K562 (cell line): Measurements from ENCODE around the gene PHF24. TPM values are rescaled to one million over a fixed set of nuclear protein-coding genes. Genes with fewer than 3 reads are reported as not detected.
A peak's percentile ranks its signal among the peaks of the same experiment; 100 is the strongest.

Experiments
- ATAC-seq: fragments of 200-7000 bp; cut with Tn5 transposase; 3 replicates; pipeline ENCODE4 v1.9.1; 2020; ENCODE audit warnings: moderate library complexity
- BruUV-seq: library from RNA; stranded (reverse); fragments of 400-500 nt; replicated peaks from 2 replicates; lab custom pipeline; 2021; lab: Mats Ljungman, UMichigan
- CTCF ChIA-PET: fragments of 300-600 bp; formaldehyde crosslinking; extraction: SDS; loops from one replicate; lab custom pipeline; 2021; ENCODE audit warnings: low intra/inter-chr PET ratio; lab: Yijun Ruan, JAX
- POLR2A ChIA-PET: fragments of 300-600, 350-650 bp; sonication (Branson Sonifier 250); formaldehyde crosslinking; extraction: SDS; loops from one replicate; lab custom pipeline; 2021; ENCODE audit warnings: antibody characterized with exemption, inconsistent platforms; lab: Yijun Ruan, JAX
- DNase-seq, 4 experiments: peaks; one replicate each; pipeline versions ENCODE4 v3.0.0 to v3.0.0-alpha.2; 2011 to 2018; ENCODE audit warnings: low spot score in 3 of 4, mixed read lengths in 3 of 4; ENCODE audit errors: extremely low read depth in 1 of 4
- FAIRE-seq: peaks from 2 replicates; lab custom pipeline; 2011; peaks lifted over from hg19 to GRCh38; lab: Jason Lieb, UNC
- H2AFZ ChIP-seq: 2 replicates; pipeline ENCODE4 v1.6.0; 2011; ENCODE audit warnings: low read depth, low read length, control low read depth, inconsistent platforms
- H3K27ac ChIP-seq: fragments of 200-600 bp; 3 replicates; pipeline ENCODE4 v1.8.0; 2011; ENCODE audit warnings: low read depth, mild to moderate bottlenecking, control low read depth, inconsistent platforms, low read length, moderate library complexity, mixed read lengths; ENCODE audit errors: extremely low read depth
- H3K27me3 ChIP-seq, 2 experiments: fragments of 300-600 bp in 1 of 2; 2 replicates in 1 of 2; 3 replicates in 1 of 2; pipeline versions ENCODE4 v1.6.0 to v1.8.0; 2011; ENCODE audit warnings: inconsistent platforms in 2 of 2, low read length in 2 of 2, mild to moderate bottlenecking in 1 of 2, mixed read lengths in 1 of 2, moderate library complexity in 1 of 2; ENCODE audit not compliant: control insufficient read depth in 2 of 2, insufficient read depth in 2 of 2
- H3K36me3 ChIP-seq: fragments of 300-600 bp; 3 replicates; pipeline ENCODE4 v1.8.0; 2011; ENCODE audit warnings: mild to moderate bottlenecking, low read length, inconsistent platforms; ENCODE audit not compliant: control insufficient read depth, insufficient read depth
- H3K4me1 ChIP-seq, 2 experiments: fragments of 200-600 bp in 1 of 2; replicated peaks in 1 of 2; 2 replicates in 1 of 2; 3 replicates in 1 of 2; pipeline versions ENCODE4 v1.5.1 to v1.8.0; 2011; ENCODE audit warnings: inconsistent platforms in 2 of 2, low read length in 2 of 2, mild to moderate bottlenecking in 1 of 2, mixed read lengths in 1 of 2, moderate library complexity in 1 of 2; ENCODE audit not compliant: control insufficient read depth in 2 of 2, insufficient read depth in 2 of 2
- H3K4me2 ChIP-seq: 2 replicates; pipeline ENCODE4 v1.6.1; 2011; ENCODE audit warnings: low read length, control low read depth, inconsistent platforms, mixed read lengths; ENCODE audit not compliant: insufficient read depth
- H3K4me3 ChIP-seq: fragments of 200-600 bp; sonication (generic), shearing (Covaris generic); 2 replicates; pipeline ENCODE4 v1.5.1; 2016; ENCODE audit warnings: control low read depth, inconsistent platforms
- H3K79me2 ChIP-seq: fragments of 200-600 bp; 3 replicates; pipeline ENCODE4 v1.8.0; 2011; ENCODE audit warnings: low read length, inconsistent platforms; ENCODE audit not compliant: control insufficient read depth, insufficient read depth
- H3K9ac ChIP-seq, 2 experiments: 2 replicates each; pipeline versions ENCODE4 v1.6.0 to v1.6.1; 2011; ENCODE audit warnings: low read depth in 2 of 2, low read length in 2 of 2, control low read depth in 1 of 2, inconsistent platforms in 1 of 2, mild to moderate bottlenecking in 1 of 2, mixed read lengths in 1 of 2; ENCODE audit not compliant: insufficient read depth in 1 of 2
- H3K9me1 ChIP-seq: one replicate; pipeline ENCODE4 v1.6.0; 2011; ENCODE audit warnings: inconsistent platforms, mild to moderate bottlenecking, low read length, moderate library complexity; ENCODE audit not compliant: control insufficient read depth, insufficient read depth
- H3K9me3 ChIP-seq: replicated peaks from 2 replicates; pipeline ENCODE4 v1.5.1; 2011; ENCODE audit warnings: low read depth, low read length, inconsistent platforms; ENCODE audit not compliant: control insufficient read depth, insufficient read depth
- H4K20me1 ChIP-seq: replicated peaks from 2 replicates; pipeline ENCODE4 v1.6.1; 2011; ENCODE audit warnings: low read length, inconsistent platforms, mixed read lengths; ENCODE audit not compliant: control insufficient read depth, insufficient read depth
- ARID1B ChIP-seq: fragments of 450-650 bp; IDR thresholded peaks from 2 replicates; pipeline ENCODE4 v1.6.1; 2016; ENCODE audit warnings: antibody characterized with exemption, mild to moderate bottlenecking, inconsistent platforms
- CBFA2T3 ChIP-seq: fragments of 450-650 bp; IDR thresholded peaks from 2 replicates; pipeline ENCODE4 v1.6.1; 2017
- CHD1 ChIP-seq: fragments of 200-600 bp; sonication (generic); IDR thresholded peaks from one replicate; pipeline ENCODE4 v1.6.1; 2012; ENCODE audit warnings: mild to moderate bottlenecking, moderate library complexity, low read length, inconsistent platforms
- CREB1 ChIP-seq, 2 experiments: sonication (generic) in 1 of 2; formaldehyde crosslinking in 1 of 2; IDR thresholded peaks; 2 replicates each; pipeline versions ENCODE4 v1.6.1 to v1.8.0; 2012 to 2022; ENCODE audit warnings: inconsistent platforms in 1 of 2, mild to moderate bottlenecking in 1 of 2, missing genetic modification reagents in 1 of 2, moderate library complexity in 1 of 2
- EP300 ChIP-seq: IDR thresholded peaks from 2 replicates; pipeline ENCODE4 v1.6.1; 2012; ENCODE audit warnings: low read length, improper control_type of control experiment
- JUN ChIP-seq, 2 experiments: sonication (generic) in 1 of 2; formaldehyde crosslinking in 1 of 2; IDR thresholded peaks; 2 replicates each; pipeline versions ENCODE4 v1.6.1 to v1.8.0; 2012 to 2022; ENCODE audit warnings: borderline replicate concordance in 2 of 2, mild to moderate bottlenecking in 2 of 2, improper control_type of control experiment in 1 of 2, low read depth in 1 of 2, low read length in 1 of 2, missing genetic modification reagents in 1 of 2
- MTA1 ChIP-seq: fragments of 450-650 bp; IDR thresholded peaks from 2 replicates; pipeline ENCODE4 v1.6.1; 2017; ENCODE audit warnings: borderline replicate concordance
- NEUROD1 ChIP-seq: fragments of 150-350 bp; IDR thresholded peaks from 2 replicates; pipeline ENCODE4 v1.6.1; 2014; ENCODE audit warnings: borderline replicate concordance, low read length, low read depth; ENCODE audit not compliant: partially characterized antibody
- PURB ChIP-seq: sonication (generic); formaldehyde crosslinking; IDR thresholded peaks from 2 replicates; pipeline ENCODE4 v1.9.0; 2021; ENCODE audit warnings: low read depth, mild to moderate bottlenecking, missing genetic modification reagents
- SMARCE1 ChIP-seq: fragments of 450-650 bp; IDR thresholded peaks from 2 replicates; pipeline ENCODE4 v1.7.1; 2016; ENCODE audit warnings: mild to moderate bottlenecking
- SRSF9 ChIP-seq: fragments of 200-400 bp; formaldehyde crosslinking; IDR thresholded peaks from 2 replicates; pipeline ENCODE4 v1.6.1; 2017; ENCODE audit warnings: low read depth, low read length, borderline replicate concordance
- TCF7 ChIP-seq: sonication (generic); IDR thresholded peaks from 2 replicates; pipeline ENCODE4 v1.6.1; 2016; ENCODE audit warnings: antibody characterized with exemption, borderline replicate concordance
- WGBS: fragments of 100-300 bp; shearing (Covaris generic); methylation state at CpG from one replicate; pipeline ENCODE4 v1.1.6; 2016; ENCODE audit warnings: low coverage, mixed read lengths; ENCODE audit not compliant: insufficient coverage; ENCODE audit errors: missing lambda C conversion rate; 5-methylcytosine and 5-hydroxymethylcytosine counted together
- in situ Hi-C: fragments of 300-500 bp; cut with MboI; formaldehyde crosslinking; loops from 4 replicates; pipeline ENCODE4 v1.15.0; 2018; ENCODE audit warnings: inconsistent platforms, mixed read lengths
- intact Hi-C: fragments of 100-400 bp; cut with micrococcal nuclease; formaldehyde crosslinking; loops from 2 replicates; pipeline ENCODE4 v1.14.2; 2022
- polyA plus RNA-seq, 8 experiments: library from polyadenylated mRNA; depleted of rRNA in 4 of 8; stranded (reverse) in 5 of 8; unstranded in 3 of 8; fragments of >200 nt; fragmentation: Nextera tagmentation in 2 of 8; fragmentation: Illumina TruSeq in 1 of 8; extraction: Ambion mirVana in 2 of 8; extraction: Trizol in 1 of 8; gene quantifications; 2 replicates each; pipeline versions ENCODE4 v1.2.1 to v1.2.3, GENCODE V29; 2011 to 2014; ENCODE audit warnings: inconsistent platforms in 1 of 8, missing spikeins in 1 of 8
- total RNA-seq, 7 experiments: library from RNA; depleted of rRNA in 6 of 7; stranded (reverse); fragments of >200 nt in 6 of 7; fragmentation: Illumina TruSeq in 2 of 7; extraction: Trizol in 2 of 7; gene quantifications; 2 replicates each; pipeline versions ENCODE4 v1.2.1 to v1.2.3, GENCODE V29; 2011 to 2021; ENCODE audit warnings: low replicate concordance in 1 of 7
- TF ChIP-seq, protein P1 (sequence below): fragments of 250-450 bp; sonication (Bioruptor Pico); IDR thresholded peaks from 2 replicates; pipeline ENCODE4 v1.5.0; 2021
- TF ChIP-seq, protein P2 (sequence below): fragments of 200-800 bp; sonication (Bioruptor generic); IDR thresholded peaks from 2 replicates; pipeline ENCODE4 v1.6.1; 2017; ENCODE audit warnings: missing genetic modification characterization, missing compliant biosample characterization
- TF ChIP-seq, protein P3 (sequence below): fragments of 450-650 bp; IDR thresholded peaks from 2 replicates; pipeline ENCODE4 v1.6.1; 2018; ENCODE audit not compliant: partially characterized antibody

PHF24 gene
- total and polyA plus RNA-seq, 9 of the 15 experiments (the other 6 are each of a cell fraction or from before 2014, with no cell fraction given): 0.01 TPM; not detected in 7

DNA sequence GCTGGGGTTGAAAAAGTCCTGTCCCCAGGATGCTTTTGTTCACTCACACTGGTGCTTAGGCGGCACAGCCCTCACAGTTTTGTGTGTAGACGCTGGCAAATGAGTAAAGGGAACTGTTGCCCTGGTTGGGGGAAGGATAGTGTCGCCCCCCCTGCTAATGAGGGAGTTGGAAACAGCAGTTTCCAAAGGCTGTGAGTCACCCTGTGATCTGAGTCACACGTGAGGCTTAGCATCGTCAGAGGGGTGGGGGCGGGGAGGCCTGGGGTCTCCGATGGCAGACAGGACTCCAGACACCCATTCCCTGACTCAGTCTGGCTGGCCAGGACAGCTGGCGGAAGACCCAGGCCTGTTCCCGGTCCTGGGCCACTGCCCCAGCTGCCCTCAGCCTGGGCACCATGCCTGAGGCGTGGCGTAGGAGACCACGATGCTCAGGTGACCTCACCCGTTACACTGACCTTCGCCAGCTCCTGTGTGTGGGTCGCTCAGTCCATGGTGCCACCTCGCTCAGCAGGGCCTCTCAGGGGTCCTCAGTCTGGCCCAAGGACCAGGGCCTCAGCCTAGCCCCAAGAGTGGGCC, 34.4 kb downstream of the PHF24 start:
- Histone ChIP-seq H3K79me2 (no peaks in the 10 kb centered on the region; the same call in 2 of the 3 replicates), H3K4me3 (no peak overlapping the region), H4K20me1 (no peaks in the 10 kb centered on the region), H3K27ac (peak overlapping the region; percentile 79; the same call in 2 of the 3 replicates), H3K4me2 (peak overlapping the region; percentile 58), H3K27me3 (no peaks in the 10 kb centered on the region), H2AFZ (peak overlapping the region; percentile 51), H3K9ac (peak overlapping the region; percentile 54 to 76; a peak in 3 of 4 replicates), H3K9me3 (no peaks in the 10 kb centered on the region), H3K36me3 (peaks cover 5% of the 10 kb centered on the region; the same call in 2 of the 3 replicates), H3K9me1 (peaks cover 9% of the 10 kb centered on the region), H3K4me1 (peaks cover 61 to 64% of the 10 kb centered on the region in 2 experiments)
- peak; percentile 39 to 73 (median 42) for DNase-seq
- CTCF ChIA-PET: no interaction called here
- intact Hi-C loops: no loop called here
- WGBS: 8% methylated on average over 2 of the region's 16 CpGs
- peak; percentile 56 for FAIRE-seq
- no peak for ATAC-seq
- in situ Hi-C loops: no loop called here
- POLR2A ChIA-PET: interaction anchor here (1.0 kb wide), 1 partner anchor 50 kb away, joined by 5 read pairs; no protein-coding TSS in a partner anchor
- no TSS peak for BruUV-seq
- TF ChIP-seq CREB1 (IDR thresholded peaks at IDR 0.05) (no peak; the same call in 1 of the 2 replicates), CREB1 (CRISPR knock-in tag; IDR thresholded peaks at IDR 0.05) (peak; percentile 49; the same call in 1 of the 2 replicates), EP300 (peak; percentile 49; the same call in 1 of the 2 replicates), SRSF9 (no peak), JUN (IDR thresholded peaks at IDR 0.05; ENCODE audit: borderline replicate concordance, low read depth, low read length) (peak; percentile 81), JUN (CRISPR knock-in tag; IDR thresholded peaks at IDR 0.05; ENCODE audit: borderline replicate concordance) (no peak), PURB (CRISPR knock-in tag) (no peak), TCF7 (no peak), NEUROD1 (peak; percentile 57), CHD1 (no peak), SMARCE1 (peak; percentile 80), MTA1 (no peak), CBFA2T3 (peak; percentile 7; the same call in 1 of the 2 replicates), ARID1B (peak; percentile 59; the same call in 1 of the 2 replicates)
- TF ChIP-seq, protein P1, sequence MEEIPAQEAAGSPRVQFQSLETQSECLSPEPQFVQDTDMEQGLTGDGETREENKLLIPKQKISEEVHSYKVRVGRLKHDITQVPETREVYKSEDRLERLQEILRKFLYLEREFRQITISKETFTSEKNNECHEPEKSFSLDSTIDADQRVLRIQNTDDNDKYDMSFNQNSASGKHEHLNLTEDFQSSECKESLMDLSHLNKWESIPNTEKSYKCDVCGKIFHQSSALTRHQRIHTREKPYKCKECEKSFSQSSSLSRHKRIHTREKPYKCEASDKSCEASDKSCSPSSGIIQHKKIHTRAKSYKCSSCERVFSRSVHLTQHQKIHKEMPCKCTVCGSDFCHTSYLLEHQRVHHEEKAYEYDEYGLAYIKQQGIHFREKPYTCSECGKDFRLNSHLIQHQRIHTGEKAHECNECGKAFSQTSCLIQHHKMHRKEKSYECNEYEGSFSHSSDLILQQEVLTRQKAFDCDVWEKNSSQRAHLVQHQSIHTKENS (CRISPR knock-in tag): no peak
- TF ChIP-seq, protein P2, sequence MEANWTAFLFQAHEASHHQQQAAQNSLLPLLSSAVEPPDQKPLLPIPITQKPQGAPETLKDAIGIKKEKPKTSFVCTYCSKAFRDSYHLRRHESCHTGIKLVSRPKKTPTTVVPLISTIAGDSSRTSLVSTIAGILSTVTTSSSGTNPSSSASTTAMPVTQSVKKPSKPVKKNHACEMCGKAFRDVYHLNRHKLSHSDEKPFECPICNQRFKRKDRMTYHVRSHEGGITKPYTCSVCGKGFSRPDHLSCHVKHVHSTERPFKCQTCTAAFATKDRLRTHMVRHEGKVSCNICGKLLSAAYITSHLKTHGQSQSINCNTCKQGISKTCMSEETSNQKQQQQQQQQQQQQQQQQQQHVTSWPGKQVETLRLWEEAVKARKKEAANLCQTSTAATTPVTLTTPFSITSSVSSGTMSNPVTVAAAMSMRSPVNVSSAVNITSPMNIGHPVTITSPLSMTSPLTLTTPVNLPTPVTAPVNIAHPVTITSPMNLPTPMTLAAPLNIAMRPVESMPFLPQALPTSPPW (CRISPR knock-in tag): peak; percentile 83
- TF ChIP-seq, protein P3, sequence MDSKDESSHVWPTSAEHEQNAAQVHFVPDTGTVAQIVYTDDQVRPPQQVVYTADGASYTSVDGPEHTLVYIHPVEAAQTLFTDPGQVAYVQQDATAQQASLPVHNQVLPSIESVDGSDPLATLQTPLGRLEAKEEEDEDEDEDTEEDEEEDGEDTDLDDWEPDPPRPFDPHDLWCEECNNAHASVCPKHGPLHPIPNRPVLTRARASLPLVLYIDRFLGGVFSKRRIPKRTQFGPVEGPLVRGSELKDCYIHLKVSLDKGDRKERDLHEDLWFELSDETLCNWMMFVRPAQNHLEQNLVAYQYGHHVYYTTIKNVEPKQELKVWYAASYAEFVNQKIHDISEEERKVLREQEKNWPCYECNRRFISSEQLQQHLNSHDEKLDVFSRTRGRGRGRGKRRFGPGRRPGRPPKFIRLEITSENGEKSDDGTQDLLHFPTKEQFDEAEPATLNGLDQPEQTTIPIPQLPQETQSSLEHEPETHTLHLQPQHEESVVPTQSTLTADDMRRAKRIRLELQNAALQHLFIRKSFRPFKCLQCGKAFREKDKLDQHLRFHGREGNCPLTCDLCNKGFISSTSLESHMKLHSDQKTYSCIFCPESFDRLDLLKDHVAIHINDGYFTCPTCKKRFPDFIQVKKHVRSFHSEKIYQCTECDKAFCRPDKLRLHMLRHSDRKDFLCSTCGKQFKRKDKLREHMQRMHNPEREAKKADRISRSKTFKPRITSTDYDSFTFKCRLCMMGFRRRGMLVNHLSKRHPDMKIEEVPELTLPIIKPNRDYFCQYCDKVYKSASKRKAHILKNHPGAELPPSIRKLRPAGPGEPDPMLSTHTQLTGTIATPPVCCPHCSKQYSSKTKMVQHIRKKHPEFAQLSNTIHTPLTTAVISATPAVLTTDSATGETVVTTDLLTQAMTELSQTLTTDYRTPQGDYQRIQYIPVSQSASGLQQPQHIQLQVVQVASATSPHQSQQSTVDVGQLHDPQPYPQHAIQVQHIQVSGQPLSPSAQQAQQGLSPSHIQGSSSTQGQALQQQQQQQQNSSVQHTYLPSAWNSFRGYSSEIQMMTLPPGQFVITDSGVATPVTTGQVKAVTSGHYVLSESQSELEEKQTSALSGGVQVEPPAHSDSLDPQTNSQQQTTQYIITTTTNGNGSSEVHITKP: peak; percentile 38
